ENCODE measurements around the gene KCNIP2. TPM values are rescaled to one million over a fixed set of nuclear protein-coding genes. Genes with fewer than 3 reads are reported as not detected.

KCNIP2 gene
- total RNA-seq, 1 experiment from 2014 or later: 3.0 TPM

DNA sequence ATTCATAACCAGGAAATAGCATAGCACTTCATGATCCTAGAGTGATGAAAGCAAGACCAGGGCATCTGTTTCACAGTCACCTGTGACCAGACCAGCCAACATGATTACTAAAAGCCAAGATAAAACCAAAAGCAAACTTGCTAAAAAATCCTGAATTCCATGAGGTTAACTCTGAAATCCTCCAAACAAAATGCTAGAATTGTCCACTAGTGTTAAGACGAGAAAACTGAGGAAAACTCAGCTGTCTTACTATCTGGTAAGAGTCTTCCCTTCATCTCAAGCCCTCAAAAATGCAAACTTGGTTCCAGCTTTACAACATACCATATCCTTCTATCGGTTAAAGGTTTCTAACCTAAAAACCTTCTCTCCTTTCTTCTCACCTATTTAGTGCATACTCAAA, 59.0 kb downstream of the KCNIP2 start:
- Histone ChIP-seq H3K4ac (ENCODE audit: low read depth, low read length) (no peak overlapping the region), H3K79me1 (ENCODE audit: insufficient read depth, low read depth, low read length, poor library complexity, severe bottlenecking) (no peaks in the 10 kb centered on the region), H3K4me1 (ENCODE audit: insufficient read depth, low read length) (peaks cover 5% of the 10 kb centered on the region; the same call in 1 of the 2 replicates), H2BK20ac (ENCODE audit: low read depth, low read length, poor library complexity, severe bottlenecking) (no peak overlapping the region), H3K23me2 (ENCODE audit: insufficient read length, low read depth, low read length, poor library complexity, severe bottlenecking) (peaks cover 16% of the 10 kb centered on the region), H4K91ac (ENCODE audit: insufficient read length, low read depth, low read length) (no peak overlapping the region), H3K18ac (ENCODE audit: insufficient read length, low read depth, low read length) (no peak overlapping the region), H2BK12ac (ENCODE audit: insufficient read length, low read depth, low read length) (no peak overlapping the region), H2BK120ac (ENCODE audit: low read depth, low read length, poor library complexity, severe bottlenecking) (no peak overlapping the region), H3K56ac (ENCODE audit: insufficient read length, low read depth, low read length) (no peak overlapping the region), H4K20me1 (ENCODE audit: control insufficient read depth, insufficient read depth, insufficient read length) (peaks cover 2% of the 10 kb centered on the region), H3K9me3 (ENCODE audit: control insufficient read depth, low read depth, low read length) (no peaks in the 10 kb centered on the region), H3K14ac (ENCODE audit: insufficient read depth, low read length) (no peak overlapping the region), H3T11ph (ENCODE audit: low read length) (no peak overlapping the region), H4K5ac (ENCODE audit: insufficient read length, low read depth, low read length) (no peak overlapping the region), H2BK15ac (ENCODE audit: low read depth, low read length) (no peak overlapping the region), H3K79me2 (ENCODE audit: insufficient read depth, low read length) (peaks cover 2% of the 10 kb centered on the region; the same call in 1 of the 2 replicates), H3K27me3 (ENCODE audit: insufficient read depth, low read length) (no peaks in the 10 kb centered on the region), H2AFZ (ENCODE audit: low read length) (no peak overlapping the region), H3K4me2 (ENCODE audit: insufficient read depth, insufficient read length, low read length) (no peak overlapping the region), H2AK5ac (ENCODE audit: insufficient read length, low read length) (no peak overlapping the region), H3K23ac (ENCODE audit: insufficient read length, low read depth, low read length) (no peak overlapping the region), H2BK5ac (ENCODE audit: insufficient read length, low read length) (no peak overlapping the region), H3K27ac (ENCODE audit: insufficient read length, low read depth, low read length) (no peak overlapping the region), H4K8ac (replicated peaks; ENCODE audit: insufficient read length, low read depth, low read length) (no peak overlapping the region), H3K9ac (ENCODE audit: extremely low read depth, insufficient read length, low read length) (no peak overlapping the region)
- H3K36me3 Mint-ChIP-seq (ENCODE audit: insufficient read depth in 1 of 3, low read depth in 3 of 3): peaks cover 17 to 44% (median 29%) of the 10 kb centered on the region in 3 experiments
- no CpG with 5 or more reads among the region's 2 CpGs for WGBS (ENCODE audit: extremely low coverage, insufficient read length, low lambda C conversion rate)
- H3K9me3 Mint-ChIP-seq: no peaks in the 10 kb centered on the region; a peak in 1 of 5 replicates
- H3K4me3 Mint-ChIP-seq: peak overlapping the region; percentile 100; a peak in 3 of 5 replicates
- H3K27ac Mint-ChIP-seq: peak overlapping the region in 1 of 3 experiments; percentile 96; a peak in 1 of 7 replicates
- peaks cover 25 to 39% of the 10 kb centered on the region in 2 experiments for H3K4me1 Mint-ChIP-seq
- peaks cover 3% of the 10 kb centered on the region; the same call in 1 of the 2 replicates for H3K27me3 Mint-ChIP-seq (ENCODE audit: low read depth)
- TF ChIP-seq, protein P1, sequence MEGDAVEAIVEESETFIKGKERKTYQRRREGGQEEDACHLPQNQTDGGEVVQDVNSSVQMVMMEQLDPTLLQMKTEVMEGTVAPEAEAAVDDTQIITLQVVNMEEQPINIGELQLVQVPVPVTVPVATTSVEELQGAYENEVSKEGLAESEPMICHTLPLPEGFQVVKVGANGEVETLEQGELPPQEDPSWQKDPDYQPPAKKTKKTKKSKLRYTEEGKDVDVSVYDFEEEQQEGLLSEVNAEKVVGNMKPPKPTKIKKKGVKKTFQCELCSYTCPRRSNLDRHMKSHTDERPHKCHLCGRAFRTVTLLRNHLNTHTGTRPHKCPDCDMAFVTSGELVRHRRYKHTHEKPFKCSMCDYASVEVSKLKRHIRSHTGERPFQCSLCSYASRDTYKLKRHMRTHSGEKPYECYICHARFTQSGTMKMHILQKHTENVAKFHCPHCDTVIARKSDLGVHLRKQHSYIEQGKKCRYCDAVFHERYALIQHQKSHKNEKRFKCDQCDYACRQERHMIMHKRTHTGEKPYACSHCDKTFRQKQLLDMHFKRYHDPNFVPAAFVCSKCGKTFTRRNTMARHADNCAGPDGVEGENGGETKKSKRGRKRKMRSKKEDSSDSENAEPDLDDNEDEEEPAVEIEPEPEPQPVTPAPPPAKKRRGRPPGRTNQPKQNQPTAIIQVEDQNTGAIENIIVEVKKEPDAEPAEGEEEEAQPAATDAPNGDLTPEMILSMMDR (conservative IDR thresholded peaks at IDR 0.05): no peak
- no peak for DNase-seq

All from H9 (cell line).